SU-DHL-6 (cell line): Measurements from ENCODE around the gene PDZD2.

Experiments used
- H2AFZ ChIP-seq: fragments of 200-600 bp; sonication (generic); 2 replicates; pipeline ENCODE4 v1.6.1; 2014; ENCODE audit warnings: low read depth, mild to moderate bottlenecking, moderate library complexity, mixed read lengths, antibody characterized with exemption, low read length; ENCODE audit not compliant: severe bottlenecking
- H3F3A ChIP-seq: fragments of 200-600 bp; shearing (Covaris generic); 2 replicates; pipeline ENCODE4 v1.6.0; 2016; ENCODE audit warnings: antibody characterized with exemption, mild to moderate bottlenecking; ENCODE audit not compliant: insufficient read depth
- H3K27ac ChIP-seq: fragments of 200-600 bp; sonication (generic); 2 replicates; pipeline ENCODE4 v1.5.1; 2016; ENCODE audit warnings: low read depth, mild to moderate bottlenecking, low read length, moderate library complexity, mixed read lengths
- H3K27me3 ChIP-seq: fragments of 200-600 bp; sonication (generic), shearing (Covaris generic); 2 replicates; pipeline ENCODE4 v1.6.0; 2014; ENCODE audit warnings: mild to moderate bottlenecking, low read length
- H3K36me3 ChIP-seq: fragments of 200-600 bp; sonication (generic); 2 replicates; pipeline ENCODE4 v1.6.1; 2014; ENCODE audit warnings: mild to moderate bottlenecking, low read length, mixed read lengths
- H3K4me2 ChIP-seq: fragments of 300-600, 200-600 bp; shearing (Covaris generic), sonication (generic); 2 replicates; pipeline ENCODE4 v1.6.0; 2014; ENCODE audit warnings: low read length, low read depth, mild to moderate bottlenecking; ENCODE audit not compliant: poor library complexity, severe bottlenecking
- H3K4me3 ChIP-seq: fragments of 200-600 bp; sonication (generic); 2 replicates; pipeline ENCODE4 v1.5.1; 2014; ENCODE audit warnings: antibody characterized with exemption, low read length, mild to moderate bottlenecking, mixed read lengths; ENCODE audit not compliant: insufficient read depth, poor library complexity, severe bottlenecking
- H3K79me2 ChIP-seq: fragments of 200-600 bp; sonication (generic); 2 replicates; pipeline ENCODE4 v1.6.1; 2014; ENCODE audit warnings: mild to moderate bottlenecking, low read length, moderate library complexity; ENCODE audit not compliant: insufficient read depth
- H3K9ac ChIP-seq: fragments of 200-600 bp; sonication (generic); 2 replicates; pipeline ENCODE4 v1.7.0; 2014; ENCODE audit warnings: mild to moderate bottlenecking, low read length
- H3K9me2 ChIP-seq: fragments of 200-600 bp; sonication (generic); replicated peaks from 2 replicates; pipeline ENCODE4 v1.6.1; 2014; ENCODE audit warnings: low read length; ENCODE audit not compliant: insufficient read depth
- H3K9me3 ChIP-seq: fragments of 200-600 bp; sonication (generic); 2 replicates; pipeline ENCODE4 v1.6.1; 2014; ENCODE audit warnings: low read length, mixed read lengths; ENCODE audit not compliant: insufficient read depth
- H4K20me1 ChIP-seq: fragments of 200-600 bp; sonication (generic); 2 replicates; pipeline ENCODE4 v1.6.1; 2014; ENCODE audit warnings: low read depth, mild to moderate bottlenecking, antibody characterized with exemption, low read length, moderate library complexity, mixed read lengths
- EZH2phosphoT487 ChIP-seq: fragments of 200-600 bp; sonication (generic), shearing (Covaris generic); conservative IDR thresholded peaks from 2 replicates; pipeline ENCODE4 v1.6.1; 2018; ENCODE audit warnings: mild to moderate bottlenecking, antibody characterized with exemption, low read length, moderate library complexity, mixed read lengths
- TF ChIP-seq, protein P1 (sequence below): fragments of 200-600 bp; sonication (generic); IDR thresholded peaks from one replicate; pipeline ENCODE4 v1.5.1; 2017; ENCODE audit warnings: antibody characterized with exemption, mild to moderate bottlenecking, low read length, moderate library complexity; ENCODE audit not compliant: insufficient read depth, poor library complexity, severe bottlenecking

The PDZD2 gene

DNA sequence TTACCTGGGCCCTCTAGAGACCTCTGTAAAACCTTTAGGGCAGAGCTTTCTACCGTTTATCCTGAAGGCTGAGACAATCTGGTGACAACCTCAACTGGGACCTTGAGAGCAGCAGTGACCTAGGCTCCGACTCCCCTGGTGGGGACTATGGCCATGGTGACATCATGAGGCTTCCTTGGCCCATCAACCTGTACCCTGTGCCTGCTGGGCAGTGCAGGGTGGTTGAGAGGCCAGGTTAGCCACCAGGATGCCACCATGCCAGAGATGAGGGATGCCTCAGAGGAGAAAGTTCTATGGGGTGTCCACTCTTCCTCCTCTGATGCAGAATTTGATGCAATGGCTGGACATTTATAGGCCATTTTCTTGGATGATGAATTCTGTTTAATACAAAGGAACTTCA, 194.8 kb downstream of the PDZD2 start:
- no peak overlapping the region for H2AFZ ChIP-seq
- H3K4me2 ChIP-seq: no peak overlapping the region
- H3K9me3 ChIP-seq: no peaks in the 10 kb centered on the region
- no peak overlapping the region for H3K27ac ChIP-seq
- no peak for TF ChIP-seq EZH2phosphoT487
- TF ChIP-seq, protein P1, sequence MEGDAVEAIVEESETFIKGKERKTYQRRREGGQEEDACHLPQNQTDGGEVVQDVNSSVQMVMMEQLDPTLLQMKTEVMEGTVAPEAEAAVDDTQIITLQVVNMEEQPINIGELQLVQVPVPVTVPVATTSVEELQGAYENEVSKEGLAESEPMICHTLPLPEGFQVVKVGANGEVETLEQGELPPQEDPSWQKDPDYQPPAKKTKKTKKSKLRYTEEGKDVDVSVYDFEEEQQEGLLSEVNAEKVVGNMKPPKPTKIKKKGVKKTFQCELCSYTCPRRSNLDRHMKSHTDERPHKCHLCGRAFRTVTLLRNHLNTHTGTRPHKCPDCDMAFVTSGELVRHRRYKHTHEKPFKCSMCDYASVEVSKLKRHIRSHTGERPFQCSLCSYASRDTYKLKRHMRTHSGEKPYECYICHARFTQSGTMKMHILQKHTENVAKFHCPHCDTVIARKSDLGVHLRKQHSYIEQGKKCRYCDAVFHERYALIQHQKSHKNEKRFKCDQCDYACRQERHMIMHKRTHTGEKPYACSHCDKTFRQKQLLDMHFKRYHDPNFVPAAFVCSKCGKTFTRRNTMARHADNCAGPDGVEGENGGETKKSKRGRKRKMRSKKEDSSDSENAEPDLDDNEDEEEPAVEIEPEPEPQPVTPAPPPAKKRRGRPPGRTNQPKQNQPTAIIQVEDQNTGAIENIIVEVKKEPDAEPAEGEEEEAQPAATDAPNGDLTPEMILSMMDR: no peak
- no peaks in the 10 kb centered on the region for H3K9me2 ChIP-seq
- H3K9ac ChIP-seq: no peak overlapping the region
- H4K20me1 ChIP-seq: no peaks in the 10 kb centered on the region
- H3K27me3 ChIP-seq: no peaks in the 10 kb centered on the region
- no peaks in the 10 kb centered on the region for H3K79me2 ChIP-seq
- H3F3A ChIP-seq: no peaks in the 10 kb centered on the region
- no peak overlapping the region for H3K4me3 ChIP-seq
- no peaks in the 10 kb centered on the region for H3K36me3 ChIP-seq

DNA sequence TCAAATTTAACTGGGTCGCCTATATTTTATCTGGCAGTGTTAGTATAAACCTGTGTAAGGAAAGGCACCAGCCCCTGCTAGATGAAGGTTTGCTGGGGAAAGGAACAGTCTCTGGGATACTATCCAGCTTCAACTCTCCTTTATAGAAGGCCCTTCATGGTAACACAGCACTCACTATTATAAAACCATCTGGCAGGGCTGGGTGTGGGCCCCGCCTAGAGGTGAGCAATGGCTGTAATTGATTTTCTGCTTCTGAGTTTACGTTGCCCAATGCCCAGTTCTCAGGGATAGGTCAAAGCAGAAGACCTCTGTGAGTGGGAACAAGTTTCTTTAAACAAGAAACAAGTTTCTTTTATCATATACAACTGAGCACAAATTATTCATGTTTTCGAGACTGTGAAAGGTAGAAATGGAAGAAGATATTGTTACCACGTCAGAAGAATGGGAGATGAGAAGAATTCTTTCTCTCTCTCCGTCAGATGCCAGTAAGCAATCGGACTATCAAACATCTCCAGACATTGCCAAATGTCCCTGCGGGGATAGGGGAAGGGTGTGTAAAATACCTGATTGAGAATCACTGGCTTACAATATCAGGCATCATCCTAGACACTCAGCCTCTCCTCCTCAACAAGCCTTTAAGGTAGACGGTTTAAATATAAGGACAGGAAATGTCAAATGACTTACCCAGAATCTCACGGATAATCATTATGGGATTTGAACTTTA, 205.9 kb downstream of the PDZD2 start:
- Histone ChIP-seq H3K27me3 (no peaks in the 10 kb centered on the region), H4K20me1 (no peaks in the 10 kb centered on the region), H3K36me3 (no peaks in the 10 kb centered on the region), H2AFZ (no peak overlapping the region), H3K4me2 (no peak overlapping the region), H3K4me3 (no peak overlapping the region), H3K9me3 (no peaks in the 10 kb centered on the region), H3K27ac (no peak overlapping the region), H3K79me2 (no peaks in the 10 kb centered on the region), H3K9ac (no peak overlapping the region), H3F3A (no peaks in the 10 kb centered on the region), H3K9me2 (no peaks in the 10 kb centered on the region)
- TF ChIP-seq EZH2phosphoT487: no peak
- TF ChIP-seq, protein P1: no peak

DNA sequence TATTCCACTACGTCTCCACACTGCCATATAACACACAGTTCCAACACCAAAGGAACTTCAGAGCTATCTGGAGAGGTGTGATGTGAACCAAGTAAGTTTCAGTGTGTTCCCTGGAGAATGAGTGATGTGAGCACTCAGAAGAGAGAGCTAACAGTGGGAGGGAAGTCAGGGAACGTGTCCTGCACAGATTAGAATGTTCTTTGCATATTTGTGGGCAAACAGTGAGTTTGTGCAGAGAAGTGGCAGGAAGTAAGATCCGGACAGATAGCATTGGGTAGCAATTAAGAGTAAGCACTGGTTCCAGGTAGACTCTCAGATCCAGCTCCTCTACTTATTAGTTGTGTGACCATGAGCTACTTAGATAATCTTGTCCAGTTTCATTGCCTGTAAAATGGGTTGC, 206.4 kb downstream of the PDZD2 start:
- H3K4me2 ChIP-seq: no peak overlapping the region
- no peaks in the 10 kb centered on the region for H3K9me2 ChIP-seq
- no peaks in the 10 kb centered on the region for H3K36me3 ChIP-seq
- H3K27ac ChIP-seq: no peak overlapping the region
- no peak overlapping the region for H3K4me3 ChIP-seq
- no peak overlapping the region for H2AFZ ChIP-seq
- TF ChIP-seq, protein P1: no peak
- no peak for TF ChIP-seq EZH2phosphoT487
- no peak overlapping the region for H3K9ac ChIP-seq
- no peaks in the 10 kb centered on the region for H3K9me3 ChIP-seq
- no peaks in the 10 kb centered on the region for H3K79me2 ChIP-seq
- no peaks in the 10 kb centered on the region for H3K27me3 ChIP-seq
- H3F3A ChIP-seq: no peaks in the 10 kb centered on the region
- H4K20me1 ChIP-seq: no peaks in the 10 kb centered on the region
